NCI-H1092 (cell line): ENCODE data around the gene JAKMIP1.

ENCODE experiments used
- DNase-seq: peaks from one replicate; lab custom pipeline; 2025; lab: John Stamatoyannopoulos, UW

The JAKMIP1 gene

GRCh38 chr4:6200011-6200921 is at the start of gene JAKMIP1:
Gene JAKMIP1, minus strand, starts transcription at chr4:6200549. Its CDS starts 87,699 bp downstream, at chr4:6112850.
- DNase-seq = peak; percentile 73

- no peak for DNase-seq
These were observed 48.0 kb upstream of the JAKMIP1 start for GRCh38 chr4:6248394-6248793.

DNA sequence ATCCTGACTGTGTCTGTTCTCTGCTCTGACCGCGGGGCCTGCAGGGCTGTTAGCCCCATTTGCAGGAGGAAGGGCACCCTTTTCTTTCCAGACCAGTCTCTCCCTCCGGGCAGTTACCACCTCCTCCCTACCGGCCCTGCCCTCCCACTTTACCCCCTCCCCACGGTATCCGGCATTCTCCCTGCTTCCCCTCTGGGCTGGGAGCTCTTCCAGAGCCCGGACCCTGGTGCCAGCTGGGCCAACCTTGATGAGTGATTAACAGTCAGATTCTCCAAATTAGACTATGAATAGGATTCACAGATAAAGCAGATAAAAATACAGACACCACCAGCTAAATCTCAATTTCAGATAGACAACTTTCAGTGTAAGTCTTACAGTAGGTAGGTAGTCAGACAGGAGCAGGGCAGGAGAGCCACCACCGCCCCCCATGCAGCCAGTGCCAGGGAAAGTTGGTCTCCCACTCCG is 45.9 kb upstream of the JAKMIP1 start:
- DNase-seq = no peak

- no peak for DNase-seq
These were observed 45.2 kb upstream of the JAKMIP1 start for GRCh38 chr4:6245246-6246169.

GRCh38 chr4:6242271-6243029 is 42.1 kb upstream of the JAKMIP1 start:
- DNase-seq = no peak

DNA sequence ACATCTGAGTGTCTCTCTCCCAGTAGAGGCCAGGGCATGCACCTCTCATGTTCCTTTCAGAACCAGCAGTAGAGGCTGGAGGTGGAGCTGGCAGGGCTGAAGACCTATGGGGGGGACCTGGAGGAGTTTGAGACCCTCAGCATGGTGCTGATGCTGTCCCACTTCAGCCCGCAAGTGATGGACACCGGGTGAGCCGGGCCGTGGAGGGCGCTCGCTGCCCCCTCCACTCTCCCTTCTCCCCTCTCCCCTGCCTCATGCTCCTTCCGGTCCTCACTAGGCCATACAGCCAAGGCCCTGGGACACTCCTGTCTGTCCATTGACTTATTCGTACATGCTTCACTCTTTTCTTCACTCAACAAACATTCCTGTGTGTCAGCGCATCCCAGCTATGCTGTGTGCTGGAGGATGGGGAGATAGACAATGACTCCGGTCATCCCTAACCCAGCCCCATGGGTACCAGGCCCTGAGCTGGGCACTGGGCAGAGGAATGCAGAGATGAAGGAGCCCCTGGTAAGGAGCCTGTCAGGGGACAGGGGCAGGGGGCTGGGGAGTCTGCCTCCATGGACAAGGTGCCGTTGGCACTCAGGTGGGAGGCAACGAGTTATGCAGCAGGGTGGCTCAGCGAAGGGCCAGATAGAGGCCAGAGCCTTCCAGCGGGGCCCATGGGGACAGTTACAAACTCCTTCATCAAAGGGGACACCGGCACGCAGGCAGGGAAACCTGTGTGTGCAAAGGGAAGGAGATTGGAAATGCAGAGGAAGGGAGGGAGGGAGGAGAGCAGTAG is 40.9 kb upstream of the JAKMIP1 start:
- no peak for DNase-seq

DNA sequence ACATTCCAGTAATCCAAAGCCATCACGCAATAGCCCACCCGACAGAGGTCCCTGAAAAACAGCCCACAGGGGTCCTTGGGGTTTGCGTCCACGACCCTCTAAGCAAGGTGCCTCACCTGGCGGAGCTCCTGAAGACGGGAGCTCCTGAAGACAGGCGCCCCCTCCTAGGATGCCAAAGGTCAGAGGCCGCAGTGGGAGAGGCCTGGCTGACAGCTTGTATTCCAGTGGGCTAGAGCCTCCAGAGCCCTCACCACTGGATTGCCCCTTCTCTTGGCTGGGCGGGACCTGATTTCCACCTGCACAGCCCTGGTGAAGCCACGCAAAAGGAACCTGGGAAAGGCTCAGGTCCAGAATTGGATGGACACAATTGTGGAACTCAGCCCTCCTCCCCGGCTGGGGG is 39.6 kb upstream of the JAKMIP1 start:
- no peak for DNase-seq

GRCh38 chr4:6239486-6239885 is 39.1 kb upstream of the JAKMIP1 start:
- no peak for DNase-seq

DNA sequence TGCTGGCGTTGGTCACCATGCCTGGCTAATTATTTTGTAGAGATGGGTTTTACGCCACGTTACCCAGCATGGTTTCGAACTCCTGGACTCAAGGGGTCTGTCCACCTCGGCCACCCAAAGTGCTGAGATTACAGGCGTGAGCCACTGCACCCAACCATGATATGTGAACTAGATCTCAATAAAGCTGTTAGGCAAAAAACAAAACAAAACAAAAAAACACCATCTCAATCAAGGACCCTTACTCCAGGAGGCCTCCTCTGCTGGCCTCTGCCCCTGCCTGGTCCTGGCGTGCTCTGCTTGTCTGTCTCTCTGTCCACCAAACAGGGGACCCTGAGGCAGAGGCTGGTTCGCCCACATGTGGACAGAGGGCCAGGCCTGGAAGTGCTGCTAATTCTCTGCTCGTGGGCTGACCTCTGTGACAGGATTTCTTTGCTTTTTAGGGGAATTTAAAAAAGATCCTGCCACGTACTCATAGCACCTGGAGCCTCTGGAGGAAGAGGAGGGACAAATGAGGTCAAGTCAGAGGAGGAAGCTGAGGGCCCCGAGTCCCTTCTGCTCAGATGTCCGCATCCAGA is 36.6 kb upstream of the JAKMIP1 start:
- no peak for DNase-seq

GRCh38 chr4:6235901-6236640 is 35.7 kb upstream of the JAKMIP1 start:
- DNase-seq = no peak

GRCh38 chr4:6235012-6235411 is 34.7 kb upstream of the JAKMIP1 start:
- DNase-seq = no peak

GRCh38 chr4:6233929-6234328 is 33.6 kb upstream of the JAKMIP1 start:
- no peak for DNase-seq

DNA sequence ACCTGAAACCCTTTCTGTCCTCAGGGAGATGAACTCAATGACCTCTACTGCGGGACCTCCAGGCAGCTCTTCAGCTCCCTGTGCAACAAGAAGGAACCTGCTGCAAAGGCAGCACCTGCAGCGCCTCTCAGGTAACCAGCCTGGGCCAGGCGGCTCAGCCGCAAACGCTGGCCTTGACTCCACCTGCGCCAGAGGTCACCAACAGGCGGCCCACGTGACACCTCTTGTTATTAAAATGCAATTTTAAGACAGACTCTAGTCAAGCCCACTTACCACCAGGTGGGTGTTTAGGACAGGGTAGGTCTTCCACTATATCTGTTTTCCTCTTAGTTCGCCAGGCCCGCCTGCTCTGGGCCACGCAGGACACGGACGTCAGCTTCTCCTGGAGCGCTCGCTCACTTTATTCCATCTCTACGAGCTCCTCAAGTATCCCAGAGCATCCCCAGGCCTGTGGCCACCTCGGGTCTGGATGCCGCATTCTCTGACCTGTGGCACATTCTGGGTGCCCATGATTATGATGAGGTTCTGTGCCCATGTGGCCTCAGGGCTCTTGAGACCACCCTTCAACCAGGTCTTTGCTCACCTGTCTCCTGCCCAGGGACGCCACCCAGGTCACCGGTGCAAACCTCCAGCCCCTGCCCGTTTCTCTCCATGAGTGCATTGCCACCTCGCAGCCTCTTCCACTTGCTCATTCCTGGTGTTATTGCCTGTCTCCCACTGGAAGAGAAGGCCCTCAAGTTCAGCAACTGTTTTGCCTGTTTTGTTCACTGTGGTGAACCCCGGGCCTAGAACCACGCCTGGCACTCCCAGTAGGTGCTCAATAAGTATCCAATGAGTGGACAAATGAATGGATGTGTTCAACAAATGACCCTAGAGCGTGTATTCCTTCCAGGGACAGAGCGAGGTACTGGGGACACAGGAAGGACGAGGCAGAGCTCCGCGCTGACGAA is 32.8 kb upstream of the JAKMIP1 start:
- no peak for DNase-seq

DNA sequence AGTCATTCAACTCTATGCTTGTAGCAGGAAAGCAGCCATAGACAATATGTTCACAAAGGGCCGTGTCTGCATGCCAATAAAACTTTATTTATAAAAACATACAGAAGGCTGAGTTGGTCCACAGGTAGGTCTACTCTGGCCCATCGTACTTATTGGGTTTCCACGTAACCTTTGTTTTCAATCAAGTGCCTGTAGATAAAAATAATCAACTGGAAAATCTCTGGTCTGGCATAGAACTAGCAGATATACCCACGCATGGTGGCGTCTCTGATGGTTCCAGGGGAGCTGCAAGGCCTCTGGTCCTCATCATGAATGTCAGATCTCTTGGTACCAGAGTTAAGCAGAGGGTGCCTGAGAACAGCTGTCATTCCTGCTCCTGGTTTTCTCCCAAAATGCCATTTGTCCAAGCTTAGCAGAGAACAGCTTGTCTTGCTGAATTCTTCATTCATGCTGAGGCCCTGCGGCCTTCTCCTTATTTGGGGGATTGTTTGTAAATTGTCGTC is 31.4 kb upstream of the JAKMIP1 start:
- DNase-seq = no peak

DNA sequence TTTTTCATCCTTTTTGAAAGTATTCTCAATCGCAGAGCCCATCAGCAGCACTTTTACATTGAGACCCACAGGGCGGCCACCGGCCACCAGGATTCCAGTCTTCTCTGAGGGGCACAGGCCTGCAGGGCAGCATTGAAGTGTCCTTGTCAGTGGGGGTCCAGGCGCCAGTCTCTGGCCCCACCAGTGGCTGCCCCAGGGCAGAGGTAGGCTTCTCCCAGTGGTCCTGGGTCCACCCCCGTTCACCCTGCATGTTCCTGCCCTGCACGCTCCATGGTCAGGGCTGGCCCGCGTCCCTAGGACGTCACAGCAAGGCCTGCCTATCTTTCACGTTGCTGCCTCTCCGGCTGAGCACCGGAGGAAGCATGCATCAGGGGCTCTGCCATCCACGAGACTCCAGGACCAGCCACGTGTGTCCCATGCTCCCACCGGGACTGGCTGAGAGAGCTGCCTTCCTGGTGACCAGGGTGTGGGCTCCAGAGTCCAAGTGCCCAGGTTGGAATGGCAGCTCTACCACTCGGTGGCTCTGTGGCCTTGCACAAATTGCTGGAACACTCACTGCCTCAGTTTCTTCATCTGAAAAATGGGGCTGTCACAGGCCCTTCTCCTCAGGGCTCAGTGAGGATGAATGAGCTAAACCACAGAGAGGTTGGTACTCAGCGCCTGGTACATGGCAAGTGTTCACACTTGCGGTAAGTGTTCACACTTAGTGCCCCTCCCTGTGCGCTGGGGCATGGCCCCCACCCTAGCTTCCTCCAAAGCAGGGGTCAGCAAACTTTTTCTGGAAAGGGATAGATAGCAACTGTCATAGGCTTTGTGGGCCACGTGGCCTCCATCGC is 30.7 kb upstream of the JAKMIP1 start:
- no peak for DNase-seq

- DNase-seq = no peak
These were observed 30.1 kb upstream of the JAKMIP1 start for GRCh38 chr4:6230502-6230785.

DNA sequence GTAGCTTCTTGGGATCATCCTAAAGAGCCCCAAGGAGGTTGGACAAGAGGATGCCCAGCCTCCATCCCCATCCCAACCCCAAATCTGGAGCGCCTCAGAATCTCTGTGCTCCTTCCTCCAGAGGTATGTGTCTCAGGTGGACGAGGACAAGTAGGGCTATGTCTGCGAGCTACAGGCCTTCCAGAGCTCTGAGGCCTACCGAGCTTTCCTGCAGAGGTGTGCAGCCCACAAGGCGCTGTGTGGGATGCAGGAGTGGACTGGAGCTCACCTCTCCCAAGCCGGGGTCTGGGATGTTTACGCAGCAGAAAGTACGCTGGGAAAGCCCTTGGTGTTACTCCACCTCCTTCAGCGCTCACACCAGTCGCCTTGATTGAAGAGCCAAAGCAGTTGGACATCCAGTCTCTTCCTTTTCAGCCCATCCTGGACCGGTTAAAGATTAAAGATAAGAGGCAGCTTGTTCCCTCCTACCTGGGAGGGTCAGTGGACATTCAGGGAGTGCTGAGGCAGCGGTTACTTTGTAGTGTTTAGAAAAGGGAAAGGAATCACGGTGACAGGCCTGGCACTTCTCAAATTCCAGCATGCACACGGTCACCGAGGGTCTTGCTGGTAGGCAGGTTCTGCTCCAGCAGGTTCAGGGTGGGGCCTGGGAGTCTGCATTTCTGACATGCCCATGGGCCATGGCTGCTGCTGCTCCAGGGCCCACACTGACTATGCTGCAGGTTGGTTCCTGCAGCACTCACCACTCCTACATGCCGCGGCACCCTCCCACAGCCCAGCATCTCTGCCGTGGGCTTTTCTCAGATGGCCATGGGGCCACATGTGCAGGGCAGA is 29.5 kb upstream of the JAKMIP1 start:
- no peak for DNase-seq
